GM18498 (cell line): ENCODE measurements around the gene THOC6.
"Not testable (repeated sequence)": the region's sequence is repeated elsewhere in the genome, so short reads cannot be mapped to it uniquely, and the experiment has no call there.

ENCODE experiments used
- ATAC-seq: cut with Tn5 transposase; IDR thresholded peaks from one replicate; pipeline ENCODE4 v1.9.1; 2021; ENCODE audit warnings: mild to moderate bottlenecking, moderate library complexity; ENCODE audit not compliant: unreplicated experiment

THOC6 gene

DNA sequence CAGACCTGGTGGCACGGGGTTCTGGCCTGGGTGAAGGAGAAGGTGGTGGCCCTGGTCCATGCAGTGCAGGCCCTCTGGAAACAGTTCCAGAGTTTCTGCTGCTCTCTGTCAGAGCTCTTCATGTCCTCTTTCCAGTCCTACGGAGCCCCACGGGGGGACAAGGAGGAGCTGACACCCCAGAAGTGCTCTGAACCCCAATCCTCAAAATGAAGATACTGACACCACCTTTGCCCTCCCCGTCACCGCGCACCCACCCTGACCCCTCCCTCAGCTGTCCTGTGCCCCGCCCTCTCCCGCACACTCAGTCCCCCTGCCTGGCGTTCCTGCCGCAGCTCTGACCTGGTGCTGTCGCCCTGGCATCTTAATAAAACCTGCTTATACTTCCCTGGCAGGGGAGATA is 45.3 kb downstream of the THOC6 start:
- not testable (repeated sequence) for ATAC-seq

- no peak for ATAC-seq
Observed at GRCh38 chr16:3070608-3071111, 46.8 kb downstream of the THOC6 start.

GRCh38 chr16:3071655-3072054 is 47.8 kb downstream of the THOC6 start:
- no peak for ATAC-seq

DNA sequence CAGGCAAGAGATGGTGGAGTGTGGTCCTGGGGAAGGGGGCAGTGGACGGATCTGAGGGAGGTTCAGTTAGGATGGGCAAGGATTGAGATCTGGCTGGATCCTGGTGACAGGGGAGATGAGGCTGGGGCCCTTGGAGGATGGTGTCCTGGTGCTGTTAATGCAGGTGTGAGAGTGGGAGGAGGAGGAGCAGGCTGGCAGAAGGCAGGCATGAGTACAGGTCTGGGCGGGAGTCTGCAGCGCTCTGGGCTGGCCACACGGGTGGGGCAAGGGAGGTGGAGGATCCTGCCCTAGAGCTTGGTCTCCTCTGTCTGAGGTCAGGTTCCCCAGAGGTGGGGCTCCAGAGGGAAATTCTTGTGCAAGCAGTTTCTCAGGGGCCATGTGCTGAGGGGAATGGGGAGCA is 48.3 kb downstream of the THOC6 start:
- ATAC-seq: not testable (repeated sequence)

DNA sequence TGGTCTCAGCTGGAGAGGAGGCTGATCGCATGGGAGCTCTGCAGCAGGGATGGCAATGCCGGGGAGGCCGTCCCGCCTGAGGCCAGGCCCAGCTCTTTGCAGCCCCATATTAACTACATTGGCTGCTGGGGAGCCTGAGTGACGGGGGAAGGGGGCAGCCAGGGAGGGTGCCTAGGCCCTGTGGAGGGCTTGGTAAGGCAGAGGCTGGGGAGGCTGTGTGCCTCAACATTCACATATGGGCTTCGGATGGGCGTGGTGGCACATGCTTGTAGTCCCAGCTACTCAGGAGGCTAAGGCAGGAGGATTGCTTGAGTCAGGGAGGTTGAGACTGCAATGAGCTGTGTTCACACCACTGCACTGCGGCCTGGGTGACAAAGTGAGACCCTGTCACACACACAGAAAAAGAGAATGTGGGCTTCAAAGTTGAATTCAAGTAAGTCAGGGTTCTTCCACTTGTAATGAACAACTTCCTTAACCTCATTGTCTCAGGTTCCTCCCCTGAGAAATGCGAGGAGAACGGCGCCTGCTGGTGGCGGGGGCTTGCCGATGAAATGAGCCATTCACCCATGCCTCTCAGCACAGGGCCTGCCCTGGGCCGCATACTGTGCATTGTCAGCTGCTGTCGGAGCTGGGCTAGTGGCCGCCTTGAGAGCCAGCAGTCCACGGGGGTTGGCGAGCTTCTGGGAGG is 48.9 kb downstream of the THOC6 start:
- ATAC-seq: not testable (repeated sequence)

DNA sequence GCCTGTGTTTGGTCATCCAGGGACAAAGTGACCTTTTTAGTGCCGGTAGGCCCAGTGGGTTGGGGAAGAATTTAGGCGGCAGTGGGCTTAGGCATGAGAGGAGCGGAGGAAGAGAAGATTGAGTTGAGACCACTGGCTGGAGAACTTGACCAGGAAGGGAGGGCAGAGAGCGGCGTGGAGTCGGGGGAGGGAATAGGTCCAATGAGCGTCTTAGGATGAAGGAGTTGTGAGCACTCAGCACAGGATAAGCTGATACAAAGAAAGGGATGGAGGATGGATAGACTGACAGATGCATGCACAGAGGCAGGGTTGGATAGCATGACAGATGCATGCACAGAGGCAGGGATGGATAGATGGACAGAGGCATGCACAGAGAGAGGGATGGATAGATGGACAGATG is 49.6 kb downstream of the THOC6 start:
- ATAC-seq: no peak

- ATAC-seq: peak; percentile 84
Observed at GRCh38 chr16:3074860-3075522, 51.2 kb downstream of the THOC6 start.

GRCh38 chr16:3075523-3075915 is 51.7 kb downstream of the THOC6 start:
- ATAC-seq: peak; percentile 4

- ATAC-seq: not testable (repeated sequence)
Observed at GRCh38 chr16:3075946-3076345, 52.1 kb downstream of the THOC6 start.

DNA sequence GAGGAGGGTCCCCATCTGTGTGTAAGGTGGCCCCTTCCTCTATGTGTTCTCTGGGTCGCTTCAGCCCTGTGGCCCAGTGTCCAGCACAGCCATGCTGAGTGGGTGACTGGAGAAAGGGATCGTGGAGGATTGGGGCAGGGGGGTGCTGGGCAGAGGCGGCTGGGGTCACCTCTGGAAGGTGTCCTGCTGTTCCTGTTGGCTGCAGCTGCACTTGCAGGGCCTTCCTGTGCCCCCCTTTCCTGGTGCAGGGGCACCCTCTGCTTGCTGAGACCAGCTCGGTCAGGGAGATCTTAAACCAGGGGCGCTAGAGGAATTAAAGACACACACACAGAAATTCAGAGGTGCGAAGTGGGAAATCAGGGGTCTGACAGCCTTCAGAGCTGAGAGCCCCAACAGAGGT is 52.7 kb downstream of the THOC6 start:
- no peak for ATAC-seq
